ENCODE data around the gene RRAGD. TPM values are rescaled to one million over a fixed set of nuclear protein-coding genes. Genes with fewer than 3 reads are reported as not detected.

The RRAGD gene
- total and polyA plus RNA-seq, 2 of the 8 experiments (the other 6 are each of a cell fraction or from before 2014, with no cell fraction given) = 7.2 to 30.8 TPM

DNA sequence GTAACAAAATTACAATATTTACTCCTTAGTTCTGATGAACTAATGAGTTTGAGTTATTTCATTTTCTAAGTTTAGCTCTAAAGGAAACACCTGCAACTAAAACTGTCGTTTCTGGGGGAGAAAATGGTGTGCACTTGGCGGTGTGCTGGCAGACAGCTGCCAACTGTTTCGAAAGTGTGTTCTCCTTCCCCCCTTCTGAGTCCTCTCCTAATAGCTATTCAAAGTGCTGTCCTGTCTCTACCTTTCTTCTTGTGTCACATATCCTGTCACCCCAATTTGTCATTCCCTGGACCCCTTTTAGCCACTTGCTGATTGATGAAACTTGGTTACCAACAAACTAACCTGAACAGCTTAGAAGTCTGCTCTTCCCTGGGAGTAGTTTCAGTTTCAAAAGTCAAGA lies 54.7 kb downstream of the RRAGD start (continued):
- TF ChIP-seq POU5F1 (IDR thresholded peaks at IDR 0.05; ENCODE audit: low read depth, low read length) (no peak), SIRT6 (IDR thresholded peaks at IDR 0.05; ENCODE audit: low read length) (no peak), SP2 (IDR thresholded peaks at IDR 0.05; ENCODE audit: low read length) (no peak), YY1 (IDR thresholded peaks at IDR 0.05; ENCODE audit: low read depth, low read length) (no peak)
